Activated naive CD4-positive, alpha-beta T cell treated with anti-CD3 and anti-CD28 coated beads, Interleukin-2, amount 50 U/mL, for 16 hours (primary cell): ENCODE data around the gene CAV1.
"Not testable (repeated sequence)": the region's sequence is repeated elsewhere in the genome, so short reads cannot be mapped to it uniquely, and the experiment has no call there.

ENCODE experiments used
- DNase-seq: peaks from one replicate; pipeline ENCODE4 v3.0.0-alpha.2; 2020

CAV1 gene, protein sequence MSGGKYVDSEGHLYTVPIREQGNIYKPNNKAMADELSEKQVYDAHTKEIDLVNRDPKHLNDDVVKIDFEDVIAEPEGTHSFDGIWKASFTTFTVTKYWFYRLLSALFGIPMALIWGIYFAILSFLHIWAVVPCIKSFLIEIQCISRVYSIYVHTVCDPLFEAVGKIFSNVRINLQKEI

DNA sequence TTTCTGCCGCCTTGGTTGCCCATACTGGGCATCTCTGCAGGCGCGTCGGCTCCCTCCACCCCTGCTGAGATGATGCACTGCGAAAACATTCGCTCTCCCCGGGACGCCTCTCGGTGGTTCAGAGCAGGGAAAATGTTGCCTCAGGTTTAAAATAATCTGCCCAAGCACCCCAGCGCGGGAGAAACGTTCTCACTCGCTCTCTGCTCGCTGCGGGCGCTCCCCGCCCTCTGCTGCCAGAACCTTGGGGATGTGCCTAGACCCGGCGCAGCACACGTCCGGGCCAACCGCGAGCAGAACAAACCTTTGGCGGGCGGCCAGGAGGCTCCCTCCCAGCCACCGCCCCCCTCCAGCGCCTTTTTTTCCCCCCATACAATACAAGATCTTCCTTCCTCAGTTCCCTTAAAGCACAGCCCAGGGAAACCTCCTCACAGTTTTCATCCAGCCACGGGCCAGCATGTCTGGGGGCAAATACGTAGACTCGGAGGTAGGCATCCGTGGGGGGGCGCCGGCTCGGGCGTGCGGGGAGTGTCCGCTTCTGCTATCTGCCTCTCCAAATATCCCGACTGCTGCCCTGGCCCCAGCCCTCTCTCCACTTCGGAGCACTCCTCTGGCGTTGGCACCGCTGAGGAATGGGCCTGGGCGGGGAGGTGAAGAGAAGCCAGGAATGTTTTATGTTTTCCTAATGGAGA is at the start of gene CAV1:
TSS of gene CAV1 (plus strand) at position 428 of the 689 bp plus-strand sequence. CDS start at position 455, 27 bp downstream.
- peak; percentile 31 for DNase-seq

DNA sequence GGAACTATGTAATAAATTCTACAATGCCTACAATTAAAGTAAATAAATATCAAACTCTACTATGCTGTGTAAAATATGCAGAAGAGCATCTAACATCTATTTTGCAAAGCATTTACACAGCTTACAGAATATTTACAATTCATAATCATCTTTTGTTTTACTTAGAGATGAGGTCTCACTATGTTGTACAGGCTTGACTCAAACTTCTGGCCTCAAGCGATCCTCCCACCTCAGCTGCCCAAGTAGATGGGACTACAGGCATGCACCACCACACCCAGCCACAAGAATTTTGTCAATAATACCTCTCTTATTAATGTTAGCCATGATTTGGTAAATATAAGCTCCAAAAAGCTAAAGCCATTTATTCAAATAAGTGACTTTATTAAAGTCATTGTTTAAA is 47.2 kb upstream of the CAV1 start:
- no peak for DNase-seq

DNA sequence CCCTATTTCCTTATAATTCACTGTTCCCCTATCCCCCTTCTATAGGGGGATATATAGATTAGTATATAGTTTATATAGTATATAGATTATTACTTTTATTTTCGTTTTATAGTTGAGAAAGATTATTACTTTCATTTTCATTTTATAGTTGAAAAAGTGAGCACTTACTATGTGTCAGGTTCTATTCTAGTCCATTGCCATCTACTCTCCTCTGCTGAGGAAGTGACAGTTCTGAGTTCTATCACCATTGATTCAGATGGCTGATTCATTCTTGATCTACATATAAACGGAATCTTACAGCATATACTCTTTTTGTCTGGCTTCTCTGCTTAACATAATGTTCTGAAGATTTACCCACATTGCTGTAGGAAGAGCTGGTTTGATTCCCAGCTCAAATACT is 46.0 kb upstream of the CAV1 start:
- no peak for DNase-seq

DNA sequence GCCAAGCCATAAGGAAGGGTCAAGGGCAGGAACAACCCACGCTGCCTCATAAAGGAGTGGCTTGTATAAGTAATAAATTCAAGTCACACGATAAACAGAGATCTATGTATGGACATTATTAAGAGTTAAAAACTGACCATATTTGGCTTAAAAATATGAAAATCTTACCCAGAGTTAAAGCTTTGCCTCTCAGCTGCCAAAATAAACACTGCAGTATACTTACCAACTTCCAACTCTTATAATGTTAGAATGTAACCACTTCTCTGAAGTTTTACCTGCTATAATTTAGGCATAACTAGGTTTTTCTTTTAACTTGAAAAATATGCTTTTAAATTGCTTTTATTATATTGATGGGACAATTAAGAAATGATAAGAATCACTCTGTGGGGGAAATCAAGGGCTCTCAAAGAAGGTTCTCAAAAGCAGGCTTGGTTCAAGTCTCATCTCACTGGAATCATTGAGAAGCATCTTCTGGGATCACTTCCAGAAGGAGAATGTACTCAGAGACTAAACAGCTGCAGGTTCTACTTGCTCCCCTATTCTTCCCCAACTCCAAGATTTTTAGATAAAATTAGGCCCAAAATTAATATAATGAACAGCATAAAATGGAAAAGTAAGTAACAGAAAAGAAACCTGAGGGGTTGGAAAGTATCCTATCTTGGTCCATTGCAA is 41.4 kb upstream of the CAV1 start:
- DNase-seq: no peak

GRCh38 chr7:116484389-116484788 is 40.4 kb upstream of the CAV1 start:
- not testable (repeated sequence) for DNase-seq

- DNase-seq: no peak
Observed at GRCh38 chr7:116487907-116488521, 36.8 kb upstream of the CAV1 start.

DNA sequence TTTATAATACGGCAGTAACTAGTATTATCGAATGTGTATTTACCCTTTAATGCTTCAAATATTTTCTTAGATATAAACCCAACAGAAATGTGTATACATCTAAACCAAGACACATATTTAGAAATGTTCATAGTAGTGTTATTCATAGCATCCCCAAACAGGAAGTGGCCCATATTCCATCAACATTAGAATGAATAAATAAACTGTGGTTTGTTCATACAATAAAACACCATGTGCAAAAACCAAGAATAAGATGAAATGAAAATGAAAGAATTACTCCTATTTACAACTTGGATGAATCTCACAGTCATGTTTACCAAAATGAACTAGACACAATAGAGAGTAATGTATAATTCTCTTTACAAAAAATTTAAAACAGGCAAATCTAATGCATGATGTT is 34.5 kb upstream of the CAV1 start:
- DNase-seq: no peak

- no peak for DNase-seq
Observed at GRCh38 chr7:116491887-116492653, 32.8 kb upstream of the CAV1 start.

- DNase-seq: no peak
Observed at GRCh38 chr7:116492654-116493109, 32.2 kb upstream of the CAV1 start.

DNA sequence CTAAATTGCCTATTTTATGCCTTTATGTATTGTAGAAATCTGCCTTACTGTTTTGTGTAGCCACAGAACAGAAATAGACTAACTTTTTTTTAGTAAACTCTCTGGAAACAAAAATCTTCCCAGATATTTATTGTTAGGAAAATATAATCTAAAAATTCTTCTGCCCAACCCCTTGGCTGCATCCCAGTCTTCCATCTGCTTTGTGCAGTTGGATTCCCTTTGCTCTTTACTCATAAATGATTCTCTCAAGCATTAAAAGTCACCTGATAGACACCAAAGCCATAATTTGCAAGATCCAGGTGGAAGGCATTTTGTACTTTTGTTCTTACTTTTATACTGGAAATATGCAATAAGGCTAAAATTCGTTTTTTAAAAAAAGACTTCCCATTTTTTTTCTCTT is 31.4 kb upstream of the CAV1 start:
- no peak for DNase-seq

DNA sequence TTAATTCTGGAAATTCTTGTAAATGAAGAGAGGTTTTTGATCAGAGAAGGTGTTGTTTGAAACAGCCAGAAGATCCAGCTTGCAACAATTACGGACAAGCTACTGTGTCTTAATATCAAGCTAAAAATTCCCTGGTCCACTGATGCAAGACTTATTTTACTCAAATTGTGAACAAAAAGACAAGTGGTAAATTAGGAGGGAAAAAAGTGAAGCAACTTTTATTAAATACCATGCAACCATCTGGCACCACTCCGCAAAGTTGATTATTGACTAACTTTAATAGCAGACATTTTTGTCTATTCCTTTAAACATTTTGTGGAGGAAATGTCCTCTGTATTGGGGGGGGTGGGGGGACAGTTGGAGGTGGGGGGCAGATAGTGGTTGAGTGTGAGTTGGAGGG is 30.4 kb upstream of the CAV1 start:
- no peak for DNase-seq

- DNase-seq: no peak
Observed at GRCh38 chr7:116495736-116496135, 29.1 kb upstream of the CAV1 start.

DNA sequence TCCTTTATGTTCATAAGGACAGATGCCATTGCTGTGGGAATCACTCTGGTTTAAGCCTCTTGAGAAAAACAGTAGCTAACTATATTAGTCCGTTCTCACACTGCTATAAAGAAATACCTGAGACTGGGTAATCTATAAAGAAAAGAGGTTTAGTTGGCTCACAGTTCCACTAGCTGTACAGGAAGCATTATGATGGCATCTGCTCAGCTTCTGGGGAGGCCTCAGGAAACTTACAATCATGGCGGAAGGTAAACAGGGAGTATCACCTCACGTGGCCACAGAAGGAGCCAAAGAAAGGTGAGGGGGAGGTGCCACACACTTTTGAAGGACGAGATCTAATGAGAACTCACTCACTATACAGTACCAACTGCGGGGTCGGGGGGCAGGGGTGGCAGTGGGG is 28.2 kb upstream of the CAV1 start:
- DNase-seq: no peak

DNA sequence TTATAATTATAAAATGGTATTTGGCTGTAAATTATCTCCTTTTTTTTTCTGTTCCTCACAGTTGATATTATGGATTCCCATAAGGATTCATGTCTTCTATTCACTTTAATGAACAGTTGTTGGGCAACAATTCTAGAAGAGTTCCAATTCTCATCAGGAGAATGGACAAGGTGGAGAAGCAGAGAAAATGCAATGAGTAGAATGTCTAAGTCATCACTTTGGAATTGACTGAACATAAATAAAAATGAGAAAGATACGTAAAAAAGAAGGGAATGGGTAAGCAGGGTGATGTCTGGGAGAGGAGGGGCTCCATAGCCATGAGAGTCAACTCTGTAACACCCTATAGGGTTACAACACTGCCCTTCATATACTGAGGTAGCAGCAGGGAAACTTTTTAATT is 27.1 kb upstream of the CAV1 start:
- no peak for DNase-seq

- peak; percentile 10 for DNase-seq
Observed at GRCh38 chr7:116499168-116500077, 25.4 kb upstream of the CAV1 start, which contains the start of gene CAV2. CAV2 (plus strand) TSS chr7:116499738; CDS start chr7:116499782, 44 bp downstream.

DNA sequence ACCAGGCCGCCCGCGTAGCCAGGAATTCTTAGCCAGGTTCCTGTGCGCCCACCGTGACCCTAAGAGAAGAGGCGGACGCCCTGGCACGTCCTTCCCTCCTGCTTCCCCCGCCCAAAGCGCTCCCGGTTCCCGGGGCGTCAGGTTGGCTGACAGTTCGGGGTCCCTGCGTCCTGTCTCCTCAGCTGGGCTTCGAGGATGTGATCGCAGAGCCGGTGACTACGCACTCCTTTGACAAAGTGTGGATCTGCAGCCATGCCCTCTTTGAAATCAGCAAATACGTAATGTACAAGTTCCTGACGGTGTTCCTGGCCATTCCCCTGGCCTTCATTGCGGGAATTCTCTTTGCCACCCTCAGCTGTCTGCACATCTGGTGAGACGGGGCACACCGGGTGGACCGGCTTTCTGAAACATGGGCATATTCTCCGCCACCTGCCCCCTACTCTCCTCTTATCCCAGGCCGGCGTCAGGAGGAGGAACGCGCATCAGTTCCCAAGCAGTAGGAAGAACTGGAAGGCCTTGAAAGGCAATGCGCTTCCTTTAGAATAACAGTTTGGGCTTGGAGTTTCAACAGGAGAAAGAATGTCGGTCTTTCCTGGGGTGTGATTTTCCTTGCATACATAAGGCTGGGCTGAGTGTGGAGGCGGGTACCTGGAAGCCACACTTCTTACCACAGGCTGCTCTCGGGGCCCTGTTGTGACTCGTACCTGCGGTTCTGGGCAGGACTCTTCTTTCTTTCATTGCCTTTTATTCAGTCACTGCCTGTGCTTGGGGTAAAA is 24.6 kb upstream of the CAV1 start:
- DNase-seq: peak; percentile 35

- no peak for DNase-seq
Observed at GRCh38 chr7:116501425-116502167, 23.2 kb upstream of the CAV1 start.

GRCh38 chr7:116502201-116503096 is 22.4 kb upstream of the CAV1 start:
- DNase-seq: no peak

- DNase-seq: no peak
Observed at GRCh38 chr7:116503835-116504234, 21.0 kb upstream of the CAV1 start.
